Measurements from ENCODE around the gene SMG9. TPM values are rescaled to one million over a fixed set of nuclear protein-coding genes. Genes with fewer than 3 reads are reported as not detected.

The SMG9 gene
- total and polyA plus RNA-seq, 2 of the 13 experiments (the other 11 are each of a cell fraction or from before 2014, with no cell fraction given), result 16.1 to 18.7 TPM

DNA sequence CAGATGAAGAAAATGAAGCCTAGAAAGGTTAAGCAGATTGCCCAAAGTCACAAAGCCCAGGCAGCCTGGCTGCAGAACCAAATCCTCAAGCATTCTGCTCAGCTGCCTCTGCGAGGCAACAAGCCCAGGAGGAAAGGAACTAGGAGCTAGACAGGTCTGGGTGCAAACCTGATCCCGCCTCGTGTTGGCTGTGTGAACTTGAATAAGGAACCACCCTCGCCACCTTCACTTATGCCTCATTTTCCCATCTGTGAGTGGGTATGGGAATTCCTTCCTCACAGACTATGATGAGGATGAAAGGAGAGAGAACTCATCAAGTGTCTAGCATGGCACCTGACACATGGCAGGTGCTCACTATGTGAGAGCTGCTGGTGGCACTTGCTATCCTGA lies 6.6 kb downstream of the SMG9 start:
- H2AFZ ChIP-seq (ENCODE audit: low read length), result no peak overlapping the region
- no peak overlapping the region for H3K4me3 ChIP-seq (replicated peaks in 1 of 3; ENCODE audit: insufficient read depth in 1 of 3, low read depth in 2 of 3, low read length in 3 of 3)
- DNase-seq (ENCODE audit: low spot score), result no peak
- whole genome bisulfite sequencing (ENCODE audit: low lambda C conversion rate), result 94% methylated on average over 4 of the region's 4 CpGs
- peaks cover 5% of the 10 kb centered on the region for H3K79me2 ChIP-seq (ENCODE audit: insufficient read depth, low read length)
- H3K4me1 ChIP-seq (ENCODE audit: insufficient read depth, low read length), result peaks cover 10% of the 10 kb centered on the region
- H4K20me1 ChIP-seq (ENCODE audit: insufficient read depth, low read length), result no peaks in the 10 kb centered on the region
- no peaks in the 10 kb centered on the region for H3K9me3 ChIP-seq (ENCODE audit: low read length)
- ChIA-PET POLR2A (no interaction called here), CTCF (ENCODE audit: low intra/inter-chr PET ratio, low total read pairs) (no interaction called here)
- ATAC-seq, result no peak
- H3K27ac ChIP-seq (ENCODE audit: extremely low read length, insufficient read depth, low read length), result no peak overlapping the region
- no peak overlapping the region for H3K9ac ChIP-seq (ENCODE audit: insufficient read depth, low read depth, low read length)
- no TSS peak for BruUV-seq (replicated peaks)
- H3K36me3 ChIP-seq (replicated peaks in 1 of 2; ENCODE audit: control insufficient read depth in 1 of 2, insufficient read depth in 2 of 2, low read length in 2 of 2), result peaks cover 25 to 74% of the 10 kb centered on the region in 2 experiments
- intact Hi-C loops (cut with micrococcal nuclease; ENCODE audit: unreplicated experiment), result no loop called here
- no peak for FAIRE-seq
- H3K27me3 ChIP-seq (ENCODE audit: control insufficient read depth in 1 of 2, insufficient read depth in 2 of 2, low read length in 2 of 2), result no peaks in the 10 kb centered on the region
- in situ Hi-C loops (cut with HindIII; ENCODE audit: extremely low pct_ligation_motif_present, low pct_unique_long_range_greater_than_20kb), result loop anchor here (5.0 kb wide), 1 partner anchor 34 kb away; the partner anchor contains the start of gene KCNN4
- H3K4me2 ChIP-seq (ENCODE audit: low read depth, low read length), result no peak overlapping the region
- TF ChIP-seq, protein P1, sequence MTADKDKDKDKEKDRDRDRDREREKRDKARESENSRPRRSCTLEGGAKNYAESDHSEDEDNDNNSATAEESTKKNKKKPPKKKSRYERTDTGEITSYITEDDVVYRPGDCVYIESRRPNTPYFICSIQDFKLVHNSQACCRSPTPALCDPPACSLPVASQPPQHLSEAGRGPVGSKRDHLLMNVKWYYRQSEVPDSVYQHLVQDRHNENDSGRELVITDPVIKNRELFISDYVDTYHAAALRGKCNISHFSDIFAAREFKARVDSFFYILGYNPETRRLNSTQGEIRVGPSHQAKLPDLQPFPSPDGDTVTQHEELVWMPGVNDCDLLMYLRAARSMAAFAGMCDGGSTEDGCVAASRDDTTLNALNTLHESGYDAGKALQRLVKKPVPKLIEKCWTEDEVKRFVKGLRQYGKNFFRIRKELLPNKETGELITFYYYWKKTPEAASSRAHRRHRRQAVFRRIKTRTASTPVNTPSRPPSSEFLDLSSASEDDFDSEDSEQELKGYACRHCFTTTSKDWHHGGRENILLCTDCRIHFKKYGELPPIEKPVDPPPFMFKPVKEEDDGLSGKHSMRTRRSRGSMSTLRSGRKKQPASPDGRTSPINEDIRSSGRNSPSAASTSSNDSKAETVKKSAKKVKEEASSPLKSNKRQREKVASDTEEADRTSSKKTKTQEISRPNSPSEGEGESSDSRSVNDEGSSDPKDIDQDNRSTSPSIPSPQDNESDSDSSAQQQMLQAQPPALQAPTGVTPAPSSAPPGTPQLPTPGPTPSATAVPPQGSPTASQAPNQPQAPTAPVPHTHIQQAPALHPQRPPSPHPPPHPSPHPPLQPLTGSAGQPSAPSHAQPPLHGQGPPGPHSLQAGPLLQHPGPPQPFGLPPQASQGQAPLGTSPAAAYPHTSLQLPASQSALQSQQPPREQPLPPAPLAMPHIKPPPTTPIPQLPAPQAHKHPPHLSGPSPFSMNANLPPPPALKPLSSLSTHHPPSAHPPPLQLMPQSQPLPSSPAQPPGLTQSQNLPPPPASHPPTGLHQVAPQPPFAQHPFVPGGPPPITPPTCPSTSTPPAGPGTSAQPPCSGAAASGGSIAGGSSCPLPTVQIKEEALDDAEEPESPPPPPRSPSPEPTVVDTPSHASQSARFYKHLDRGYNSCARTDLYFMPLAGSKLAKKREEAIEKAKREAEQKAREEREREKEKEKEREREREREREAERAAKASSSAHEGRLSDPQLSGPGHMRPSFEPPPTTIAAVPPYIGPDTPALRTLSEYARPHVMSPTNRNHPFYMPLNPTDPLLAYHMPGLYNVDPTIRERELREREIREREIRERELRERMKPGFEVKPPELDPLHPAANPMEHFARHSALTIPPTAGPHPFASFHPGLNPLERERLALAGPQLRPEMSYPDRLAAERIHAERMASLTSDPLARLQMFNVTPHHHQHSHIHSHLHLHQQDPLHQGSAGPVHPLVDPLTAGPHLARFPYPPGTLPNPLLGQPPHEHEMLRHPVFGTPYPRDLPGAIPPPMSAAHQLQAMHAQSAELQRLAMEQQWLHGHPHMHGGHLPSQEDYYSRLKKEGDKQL (CRISPR knock-in tag; IDR thresholded peaks at IDR 0.05; ENCODE audit: low read depth), result no peak
- TF ChIP-seq FOXO4 (CRISPR knock-in tag; conservative IDR thresholded peaks at IDR 0.05) (no peak), PCBP1 (IDR thresholded peaks at IDR 0.05; ENCODE audit: borderline replicate concordance, low read depth, low read length) (no peak), HHEX (CRISPR knock-in tag; IDR thresholded peaks at IDR 0.05) (no peak), HNRNPK (IDR thresholded peaks at IDR 0.05; ENCODE audit: low read depth, low read length, poor library complexity, severe bottlenecking) (no peak), BCL3 (CRISPR knock-in tag; IDR thresholded peaks at IDR 0.05) (no peak)
- TF ChIP-seq, protein P2, sequence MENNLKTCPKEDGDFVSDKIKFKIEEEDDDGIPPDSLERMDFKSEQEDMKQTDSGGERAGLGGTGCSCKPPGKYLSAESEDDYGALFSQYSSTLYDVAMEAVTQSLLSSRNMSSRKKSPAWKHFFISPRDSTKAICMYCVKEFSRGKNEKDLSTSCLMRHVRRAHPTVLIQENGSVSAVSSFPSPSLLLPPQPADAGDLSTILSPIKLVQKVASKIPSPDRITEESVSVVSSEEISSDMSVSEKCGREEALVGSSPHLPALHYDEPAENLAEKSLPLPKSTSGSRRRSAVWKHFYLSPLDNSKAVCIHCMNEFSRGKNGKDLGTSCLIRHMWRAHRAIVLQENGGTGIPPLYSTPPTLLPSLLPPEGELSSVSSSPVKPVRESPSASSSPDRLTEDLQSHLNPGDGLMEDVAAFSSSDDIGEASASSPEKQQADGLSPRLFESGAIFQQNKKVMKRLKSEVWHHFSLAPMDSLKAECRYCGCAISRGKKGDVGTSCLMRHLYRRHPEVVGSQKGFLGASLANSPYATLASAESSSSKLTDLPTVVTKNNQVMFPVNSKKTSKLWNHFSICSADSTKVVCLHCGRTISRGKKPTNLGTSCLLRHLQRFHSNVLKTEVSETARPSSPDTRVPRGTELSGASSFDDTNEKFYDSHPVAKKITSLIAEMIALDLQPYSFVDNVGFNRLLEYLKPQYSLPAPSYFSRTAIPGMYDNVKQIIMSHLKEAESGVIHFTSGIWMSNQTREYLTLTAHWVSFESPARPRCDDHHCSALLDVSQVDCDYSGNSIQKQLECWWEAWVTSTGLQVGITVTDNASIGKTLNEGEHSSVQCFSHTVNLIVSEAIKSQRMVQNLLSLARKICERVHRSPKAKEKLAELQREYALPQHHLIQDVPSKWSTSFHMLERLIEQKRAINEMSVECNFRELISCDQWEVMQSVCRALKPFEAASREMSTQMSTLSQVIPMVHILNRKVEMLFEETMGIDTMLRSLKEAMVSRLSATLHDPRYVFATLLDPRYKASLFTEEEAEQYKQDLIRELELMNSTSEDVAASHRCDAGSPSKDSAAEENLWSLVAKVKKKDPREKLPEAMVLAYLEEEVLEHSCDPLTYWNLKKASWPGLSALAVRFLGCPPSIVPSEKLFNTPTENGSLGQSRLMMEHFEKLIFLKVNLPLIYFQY (CRISPR knock-in tag; IDR thresholded peaks at IDR 0.05; ENCODE audit: borderline replicate concordance), result no peak
- TF ChIP-seq, protein P3, sequence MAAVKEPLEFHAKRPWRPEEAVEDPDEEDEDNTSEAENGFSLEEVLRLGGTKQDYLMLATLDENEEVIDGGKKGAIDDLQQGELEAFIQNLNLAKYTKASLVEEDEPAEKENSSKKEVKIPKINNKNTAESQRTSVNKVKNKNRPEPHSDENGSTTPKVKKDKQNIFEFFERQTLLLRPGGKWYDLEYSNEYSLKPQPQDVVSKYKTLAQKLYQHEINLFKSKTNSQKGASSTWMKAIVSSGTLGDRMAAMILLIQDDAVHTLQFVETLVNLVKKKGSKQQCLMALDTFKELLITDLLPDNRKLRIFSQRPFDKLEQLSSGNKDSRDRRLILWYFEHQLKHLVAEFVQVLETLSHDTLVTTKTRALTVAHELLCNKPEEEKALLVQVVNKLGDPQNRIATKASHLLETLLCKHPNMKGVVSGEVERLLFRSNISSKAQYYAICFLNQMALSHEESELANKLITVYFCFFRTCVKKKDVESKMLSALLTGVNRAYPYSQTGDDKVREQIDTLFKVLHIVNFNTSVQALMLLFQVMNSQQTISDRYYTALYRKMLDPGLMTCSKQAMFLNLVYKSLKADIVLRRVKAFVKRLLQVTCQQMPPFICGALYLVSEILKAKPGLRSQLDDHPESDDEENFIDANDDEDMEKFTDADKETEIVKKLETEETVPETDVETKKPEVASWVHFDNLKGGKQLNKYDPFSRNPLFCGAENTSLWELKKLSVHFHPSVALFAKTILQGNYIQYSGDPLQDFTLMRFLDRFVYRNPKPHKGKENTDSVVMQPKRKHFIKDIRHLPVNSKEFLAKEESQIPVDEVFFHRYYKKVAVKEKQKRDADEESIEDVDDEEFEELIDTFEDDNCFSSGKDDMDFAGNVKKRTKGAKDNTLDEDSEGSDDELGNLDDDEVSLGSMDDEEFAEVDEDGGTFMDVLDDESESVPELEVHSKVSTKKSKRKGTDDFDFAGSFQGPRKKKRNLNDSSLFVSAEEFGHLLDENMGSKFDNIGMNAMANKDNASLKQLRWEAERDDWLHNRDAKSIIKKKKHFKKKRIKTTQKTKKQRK (IDR thresholded peaks at IDR 0.05; ENCODE audit: low read length), result no peak

Data from HepG2 (cell line).